Liver (tissue), 9 donors: ENCODE results near the gene SHC4. TPM values are rescaled to one million over a fixed set of nuclear protein-coding genes. Genes with fewer than 3 reads are reported as not detected.

Experiments used
- DNase-seq: peaks from one replicate; pipeline ENCODE4 v3.0.0-alpha.2; 2017; ENCODE audit warnings: low spot score
- H3K27ac ChIP-seq, 2 donors: one replicate each; pipeline ENCODE4 v1.7.0; 2013; ENCODE audit warnings: inconsistent platforms in 2 of 2, low read length in 2 of 2, control low read depth in 1 of 2, low read depth in 1 of 2, mild to moderate bottlenecking in 1 of 2
- H3K27me3 ChIP-seq, 4 donors: one replicate each; pipeline versions ENCODE4 v1.6.1 to v1.7.0; 2013; ENCODE audit warnings: low read length in 3 of 4, inconsistent platforms in 1 of 4, mild to moderate bottlenecking in 1 of 4, moderate library complexity in 1 of 4; ENCODE audit not compliant: control insufficient read depth in 4 of 4, insufficient read depth in 4 of 4
- H3K36me3 ChIP-seq, 4 donors: one replicate each; pipeline versions ENCODE4 v1.6.1 to v1.7.0; 2013; ENCODE audit warnings: low read length in 3 of 4, mild to moderate bottlenecking in 3 of 4, low read depth in 1 of 4, moderate library complexity in 1 of 4; ENCODE audit not compliant: control insufficient read depth in 4 of 4, insufficient read depth in 3 of 4
- H3K4me1 ChIP-seq, 4 donors: one replicate each; pipeline versions ENCODE4 v1.6.1 to v1.7.0; 2013; ENCODE audit warnings: low read length in 3 of 4, mild to moderate bottlenecking in 3 of 4, moderate library complexity in 1 of 4; ENCODE audit not compliant: control insufficient read depth in 4 of 4, insufficient read depth in 4 of 4
- H3K4me3 ChIP-seq, 3 donors: one replicate each; pipeline versions ENCODE4 v1.6.1 to v1.7.0; 2013; ENCODE audit warnings: low read length in 3 of 3, control low read depth in 1 of 3, low read depth in 1 of 3, mild to moderate bottlenecking in 1 of 3
- H3K9ac ChIP-seq, 2 donors: one replicate each; pipeline ENCODE4 v1.7.0; 2013; ENCODE audit warnings: low read length in 2 of 2, mild to moderate bottlenecking in 2 of 2, moderate library complexity in 2 of 2, control low read depth in 1 of 2, low read depth in 1 of 2
- H3K9me3 ChIP-seq, 4 donors: one replicate each; pipeline versions ENCODE4 v1.6.1 to v1.7.0; 2013; ENCODE audit warnings: low read length in 3 of 4; ENCODE audit not compliant: control insufficient read depth in 4 of 4
- ATF3 ChIP-seq: IDR thresholded peaks from 2 replicates; pipeline ENCODE4 v1.6.1; 2016; ENCODE audit warnings: antibody characterized with exemption
- CTCF ChIP-seq: fragments of 150-350 bp; IDR thresholded peaks from 2 replicates; pipeline ENCODE4 v1.5.1; 2017; ENCODE audit warnings: improper control_type of control experiment, low read depth, low read length; ENCODE audit not compliant: missing input control
- EGR1 ChIP-seq, 2 donors: IDR thresholded peaks; 2 replicates each; pipeline ENCODE4 v1.6.1; 2016 to 2018; ENCODE audit warnings: antibody characterized with exemption in 2 of 2, low read depth in 2 of 2
- FOXA1 ChIP-seq: IDR thresholded peaks from 2 replicates; pipeline ENCODE4 v1.6.1; 2016; ENCODE audit warnings: antibody characterized with exemption
- FOXA2 ChIP-seq: IDR thresholded peaks from 2 replicates; pipeline ENCODE4 v1.6.1; 2016; ENCODE audit warnings: antibody characterized with exemption
- GABPA ChIP-seq, 2 donors: IDR thresholded peaks in 1 of 2; conservative IDR thresholded peaks in 1 of 2; 2 replicates each; pipeline ENCODE4 v1.6.1; 2016; ENCODE audit warnings: antibody characterized with exemption in 2 of 2, mild to moderate bottlenecking in 1 of 2, moderate library complexity in 1 of 2
- HNF4A ChIP-seq, 2 donors: conservative IDR thresholded peaks; 2 replicates each; pipeline ENCODE4 v1.6.1; 2016; ENCODE audit warnings: antibody characterized with exemption in 2 of 2, mild to moderate bottlenecking in 2 of 2
- HNF4G ChIP-seq: IDR thresholded peaks from 2 replicates; pipeline ENCODE4 v1.6.1; 2016; ENCODE audit warnings: antibody characterized with exemption
- JUND ChIP-seq, 2 donors: IDR thresholded peaks; 2 replicates each; pipeline ENCODE4 v1.6.1; 2016; ENCODE audit warnings: antibody characterized with exemption in 2 of 2
- NR2F2 ChIP-seq: IDR thresholded peaks from 2 replicates; pipeline ENCODE4 v1.6.1; 2016; ENCODE audit warnings: antibody characterized with exemption
- RAD21 ChIP-seq, 2 donors: IDR thresholded peaks; 2 replicates each; pipeline ENCODE4 v1.6.1; 2016; ENCODE audit warnings: antibody characterized with exemption in 2 of 2, mild to moderate bottlenecking in 2 of 2
- RXRA ChIP-seq, 2 donors: IDR thresholded peaks; 2 replicates each; pipeline ENCODE4 v1.6.1; 2017 to 2018; ENCODE audit warnings: antibody characterized with exemption in 2 of 2, mild to moderate bottlenecking in 1 of 2
- TAF1 ChIP-seq: conservative IDR thresholded peaks from 2 replicates; pipeline ENCODE4 v1.6.1; 2016; ENCODE audit warnings: antibody characterized with exemption, mild to moderate bottlenecking
- YY1 ChIP-seq: IDR thresholded peaks from 2 replicates; pipeline ENCODE4 v1.6.1; 2016; ENCODE audit warnings: antibody characterized with exemption, mild to moderate bottlenecking
- WGBS: extraction: QIAGEN DNeasy Blood & Tissue Kit; methylation state at CpG from one replicate; pipeline ENCODE4 v1.1.7; 2013; 5-methylcytosine and 5-hydroxymethylcytosine counted together
- polyA plus RNA-seq, 2 donors: library from polyadenylated mRNA; stranded (reverse) in 1 of 2; unstranded in 1 of 2; fragments of 200-250 nt in 1 of 2; fragments of >200 nt in 1 of 2; fragmentation: Nextera tagmentation in 1 of 2; extraction: Ambion mirVana in 1 of 2; gene quantifications; one replicate each; pipeline versions ENCODE4 v1.2.1 to v1.2.3, GENCODE V29; 2013 to 2015
- total RNA-seq, 2 donors: library from RNA; depleted of rRNA; stranded (reverse); fragments of >200 nt; gene quantifications; one replicate each; pipeline ENCODE4 v1.2.3, GENCODE V29; 2014
- TF ChIP-seq, protein P1 (sequence below): IDR thresholded peaks from 2 replicates; pipeline ENCODE4 v1.6.1; 2016; ENCODE audit warnings: antibody characterized with exemption
- TF ChIP-seq, protein P2 (sequence below): IDR thresholded peaks from 2 replicates; pipeline ENCODE4 v1.6.1; 2016; ENCODE audit warnings: antibody characterized with exemption
- donor health status: healthy.
- donor health status: healthy.
- donor health status: healthy.
- donor health status: healthy.
- donor health status: healthy.

The SHC4 gene
- total and polyA plus RNA-seq, 4 donors: under 0.01 to 0.19 (median 0.05) TPM

- no peak for DNase-seq
- Histone ChIP-seq H3K9me3 (no peaks in the 10 kb centered on the region), H3K4me3 (no peak overlapping the region), H3K36me3 (peaks cover 0 to 3% (median 1%) of the 10 kb centered on the region in 4 donors), H3K4me1 (peaks cover 6 to 17% (median 11%) of the 10 kb centered on the region in 4 donors), H3K27me3 (no peaks in the 10 kb centered on the region), H3K9ac (no peak overlapping the region), H3K27ac (peak overlapping the region; percentile 14 to 72)
- 39% methylated on average over 2 of the region's 2 CpGs for WGBS
- TF ChIP-seq FOXA1 (no peak), JUND (IDR thresholded peaks at IDR 0.05) (no peak), CTCF (no peak), RAD21 (IDR thresholded peaks at IDR 0.05) (no peak), RXRA (IDR thresholded peaks at IDR 0.05) (no peak), HNF4A (conservative IDR thresholded peaks at IDR 0.05) (peak; percentile 49 to 61), YY1 (peak; percentile 67)
Measured at GRCh38 chr15:48784756-48785155, 179.0 kb downstream of the SHC4 start.

GRCh38 chr15:48782911-48783310 is 180.8 kb downstream of the SHC4 start:
- no peak for DNase-seq
- H3K9me3 ChIP-seq: no peaks in the 10 kb centered on the region
- WGBS: 42% methylated on average over 2 of the region's 2 CpGs
- H3K4me1 ChIP-seq: peaks cover 6 to 17% (median 11%) of the 10 kb centered on the region in 4 donors
- TF ChIP-seq NR2F2 (no peak), FOXA1 (no peak), JUND (IDR thresholded peaks at IDR 0.05) (no peak), FOXA2 (no peak), HNF4A (conservative IDR thresholded peaks at IDR 0.05) (no peak), GABPA (IDR thresholded peaks at IDR 0.05 in 1 of 2, conservative IDR thresholded peaks at IDR 0.05 in 1 of 2) (no peak), TAF1 (no peak), CTCF (no peak), EGR1 (IDR thresholded peaks at IDR 0.05; ENCODE audit: low read depth in 2 of 2) (no peak), HNF4G (no peak), RAD21 (IDR thresholded peaks at IDR 0.05) (no peak), ATF3 (no peak)
- TF ChIP-seq, protein P1, sequence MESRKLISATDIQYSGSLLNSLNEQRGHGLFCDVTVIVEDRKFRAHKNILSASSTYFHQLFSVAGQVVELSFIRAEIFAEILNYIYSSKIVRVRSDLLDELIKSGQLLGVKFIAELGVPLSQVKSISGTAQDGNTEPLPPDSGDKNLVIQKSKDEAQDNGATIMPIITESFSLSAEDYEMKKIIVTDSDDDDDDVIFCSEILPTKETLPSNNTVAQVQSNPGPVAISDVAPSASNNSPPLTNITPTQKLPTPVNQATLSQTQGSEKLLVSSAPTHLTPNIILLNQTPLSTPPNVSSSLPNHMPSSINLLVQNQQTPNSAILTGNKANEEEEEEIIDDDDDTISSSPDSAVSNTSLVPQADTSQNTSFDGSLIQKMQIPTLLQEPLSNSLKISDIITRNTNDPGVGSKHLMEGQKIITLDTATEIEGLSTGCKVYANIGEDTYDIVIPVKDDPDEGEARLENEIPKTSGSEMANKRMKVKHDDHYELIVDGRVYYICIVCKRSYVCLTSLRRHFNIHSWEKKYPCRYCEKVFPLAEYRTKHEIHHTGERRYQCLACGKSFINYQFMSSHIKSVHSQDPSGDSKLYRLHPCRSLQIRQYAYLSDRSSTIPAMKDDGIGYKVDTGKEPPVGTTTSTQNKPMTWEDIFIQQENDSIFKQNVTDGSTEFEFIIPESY: no peak
- TF ChIP-seq, protein P2, sequence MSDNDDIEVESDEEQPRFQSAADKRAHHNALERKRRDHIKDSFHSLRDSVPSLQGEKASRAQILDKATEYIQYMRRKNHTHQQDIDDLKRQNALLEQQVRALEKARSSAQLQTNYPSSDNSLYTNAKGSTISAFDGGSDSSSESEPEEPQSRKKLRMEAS: no peak
- no peak overlapping the region for H3K4me3 ChIP-seq
- no peak overlapping the region for H3K9ac ChIP-seq
- no peaks in the 10 kb centered on the region for H3K27me3 ChIP-seq
- peaks cover 0 to 2% (median 0%) of the 10 kb centered on the region in 4 donors for H3K36me3 ChIP-seq
- no peak overlapping the region for H3K27ac ChIP-seq
